GM21447 (cell line): Measurements from ENCODE around the gene CYTH3.
"Not testable (repeated sequence)": the region's sequence is repeated elsewhere in the genome, so short reads cannot be mapped to it uniquely, and the experiment has no call there.

Source experiments
- ATAC-seq: cut with Tn5 transposase; IDR thresholded peaks from one replicate; pipeline ENCODE4 v1.9.1; 2021; ENCODE audit not compliant: unreplicated experiment

The CYTH3 gene

GRCh38 chr7:6198689-6199595, 73.5 kb downstream of the CYTH3 start:
- no peak for ATAC-seq

GRCh38 chr7:6197801-6198551, 74.4 kb downstream of the CYTH3 start:
- ATAC-seq = no peak

GRCh38 chr7:6193709-6194108, 78.7 kb downstream of the CYTH3 start:
- ATAC-seq = no peak

- not testable (repeated sequence) for ATAC-seq
Measured at GRCh38 chr7:6190563-6190962, 81.9 kb downstream of the CYTH3 start.

- ATAC-seq = no peak
Measured at GRCh38 chr7:6188389-6188788, 84.0 kb downstream of the CYTH3 start.

DNA sequence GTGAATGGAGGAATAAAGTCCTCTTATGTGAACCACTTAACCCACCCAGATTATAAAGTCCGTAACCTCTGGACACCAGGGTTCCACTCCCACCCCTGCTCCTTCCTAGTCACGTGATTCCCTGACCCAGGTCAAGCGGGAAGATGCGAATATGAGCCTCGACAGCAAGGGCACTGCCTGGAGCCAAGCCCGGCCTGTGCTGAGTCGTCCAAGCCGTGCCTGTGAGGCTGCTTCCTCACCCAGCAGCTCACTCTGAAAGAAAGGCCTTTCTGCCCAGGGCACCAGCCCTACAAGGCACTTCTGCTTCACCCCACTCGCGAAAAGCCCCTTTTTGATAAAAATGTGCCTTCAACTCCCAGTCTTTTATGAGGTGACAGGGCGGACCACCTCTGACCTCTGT, 85.8 kb downstream of the CYTH3 start:
- no peak for ATAC-seq

GRCh38 chr7:6182993-6183392, 89.4 kb downstream of the CYTH3 start:
- no peak for ATAC-seq

DNA sequence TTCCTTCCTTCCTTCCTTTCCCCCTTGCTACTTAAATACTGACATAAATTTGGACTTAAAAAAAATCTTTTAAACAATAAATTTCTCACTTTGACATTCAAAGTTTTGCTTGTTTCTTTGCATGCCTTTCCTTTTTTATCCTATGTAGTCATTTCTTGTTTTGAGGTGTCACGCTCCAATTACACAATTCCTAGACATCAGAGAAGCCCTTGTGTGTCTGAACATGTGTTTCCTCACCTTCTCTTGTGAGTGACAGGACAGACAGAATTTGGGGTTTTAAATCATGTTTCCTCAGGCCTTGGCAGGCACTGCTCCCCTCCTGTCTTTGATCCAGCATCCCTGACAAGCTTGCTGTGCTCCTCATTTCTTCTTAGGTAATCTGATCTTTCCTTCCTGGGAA, 91.3 kb downstream of the CYTH3 start:
- no peak for ATAC-seq

- ATAC-seq = no peak
Measured at GRCh38 chr7:6180344-6180725, 92.1 kb downstream of the CYTH3 start.

DNA sequence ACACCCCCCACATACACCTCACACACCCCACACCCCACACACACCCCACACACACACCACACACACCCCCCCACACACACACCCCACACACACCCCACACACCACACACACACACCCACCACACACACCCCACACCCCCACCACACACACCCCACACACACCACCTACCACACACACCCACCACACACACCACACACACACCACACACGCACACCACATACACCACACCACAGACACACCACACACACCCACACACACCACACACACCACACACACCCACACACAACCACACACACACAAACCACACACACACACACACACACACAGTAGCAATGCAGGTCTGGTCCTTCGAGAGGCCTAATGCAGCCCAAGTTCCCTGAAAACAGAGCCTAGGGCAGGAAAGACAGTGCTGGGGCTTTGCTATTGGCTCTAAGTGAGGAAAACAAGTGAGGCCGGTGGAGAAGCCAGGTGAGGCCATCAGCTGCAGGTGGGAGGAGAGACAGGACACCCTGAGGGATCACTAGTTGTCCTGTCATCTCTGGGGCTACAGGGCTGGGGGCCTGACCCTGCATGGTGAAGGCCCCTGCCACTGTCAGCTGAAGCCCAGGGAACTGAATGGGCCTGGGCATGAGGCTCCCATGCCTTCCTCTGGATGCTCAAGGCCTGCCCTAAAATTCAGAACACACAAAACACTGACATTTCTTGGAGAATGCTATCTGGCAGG, 92.6 kb downstream of the CYTH3 start:
- no peak for ATAC-seq

DNA sequence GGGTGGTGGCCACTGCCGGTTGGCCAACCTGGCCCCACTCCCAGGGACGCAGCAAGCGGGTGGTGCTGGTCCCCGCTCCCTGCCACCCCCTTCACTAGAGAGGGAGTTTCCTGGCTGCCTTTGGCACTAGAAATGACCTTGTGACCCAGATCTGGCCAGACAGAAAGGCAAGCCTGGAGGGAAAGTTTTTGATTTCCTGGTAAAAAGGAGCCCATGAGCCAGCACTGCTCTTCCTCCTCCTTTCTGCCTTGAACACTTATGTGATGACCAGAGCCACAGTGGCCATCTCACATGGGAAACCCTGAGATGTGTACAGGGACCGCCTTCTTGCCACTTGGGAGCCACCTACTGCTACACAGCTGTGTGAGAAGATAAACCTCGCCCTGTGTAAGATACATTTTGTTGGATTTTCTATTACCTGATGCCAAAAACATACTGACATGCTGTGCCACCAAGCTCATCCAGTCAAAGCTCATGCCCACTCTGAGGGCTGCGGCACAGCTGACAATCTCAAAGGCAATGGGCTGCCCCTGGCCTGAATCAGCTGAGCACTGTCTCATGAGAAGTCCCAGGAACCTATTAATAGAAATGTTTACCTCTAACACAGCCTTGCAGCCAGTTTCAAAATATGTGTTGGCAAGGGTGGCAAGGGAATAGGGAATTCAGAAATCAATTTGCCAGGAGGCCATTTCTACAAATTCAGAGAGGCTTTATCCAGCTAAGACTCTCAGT, 94.0 kb downstream of the CYTH3 start:
- ATAC-seq = no peak

DNA sequence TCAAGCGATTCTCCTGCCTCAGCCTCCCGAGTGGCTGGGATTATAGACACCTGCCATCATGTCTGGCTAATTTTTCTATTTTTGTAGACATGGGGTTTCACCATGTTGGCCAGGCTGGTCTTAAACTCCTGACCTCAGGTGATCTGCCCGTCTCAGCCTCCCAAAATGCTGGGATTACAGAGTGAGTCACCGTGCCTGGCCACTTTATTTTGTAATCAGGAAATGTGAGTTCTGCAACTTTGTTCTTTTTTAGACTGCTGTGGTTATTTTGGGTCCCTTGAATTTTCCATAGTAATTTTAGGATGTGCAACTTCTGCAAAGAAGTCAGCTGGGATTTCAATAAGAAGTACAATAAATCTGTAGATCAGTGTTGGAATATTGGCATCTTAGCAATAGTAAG, 96.8 kb downstream of the CYTH3 start:
- no peak for ATAC-seq

DNA sequence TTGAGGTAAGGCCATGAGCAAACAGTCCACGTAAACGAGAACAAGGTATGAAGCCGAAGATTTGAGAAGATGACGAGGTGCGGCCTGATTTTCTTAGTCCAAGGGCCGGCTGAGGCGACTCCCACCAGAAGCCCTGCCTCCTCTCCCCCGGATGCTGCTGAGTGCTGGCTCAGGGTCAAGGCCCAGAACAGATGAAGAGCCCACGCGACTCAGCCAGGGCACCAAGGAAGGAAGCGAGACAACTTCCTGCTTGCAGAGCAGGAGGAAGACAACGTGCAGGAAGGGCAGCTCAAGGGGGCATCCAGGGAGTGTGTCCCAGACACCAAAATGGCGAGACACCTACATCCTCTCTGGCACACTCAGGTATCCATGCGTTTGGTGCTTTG, 99.5 kb downstream of the CYTH3 start:
- no peak for ATAC-seq

DNA sequence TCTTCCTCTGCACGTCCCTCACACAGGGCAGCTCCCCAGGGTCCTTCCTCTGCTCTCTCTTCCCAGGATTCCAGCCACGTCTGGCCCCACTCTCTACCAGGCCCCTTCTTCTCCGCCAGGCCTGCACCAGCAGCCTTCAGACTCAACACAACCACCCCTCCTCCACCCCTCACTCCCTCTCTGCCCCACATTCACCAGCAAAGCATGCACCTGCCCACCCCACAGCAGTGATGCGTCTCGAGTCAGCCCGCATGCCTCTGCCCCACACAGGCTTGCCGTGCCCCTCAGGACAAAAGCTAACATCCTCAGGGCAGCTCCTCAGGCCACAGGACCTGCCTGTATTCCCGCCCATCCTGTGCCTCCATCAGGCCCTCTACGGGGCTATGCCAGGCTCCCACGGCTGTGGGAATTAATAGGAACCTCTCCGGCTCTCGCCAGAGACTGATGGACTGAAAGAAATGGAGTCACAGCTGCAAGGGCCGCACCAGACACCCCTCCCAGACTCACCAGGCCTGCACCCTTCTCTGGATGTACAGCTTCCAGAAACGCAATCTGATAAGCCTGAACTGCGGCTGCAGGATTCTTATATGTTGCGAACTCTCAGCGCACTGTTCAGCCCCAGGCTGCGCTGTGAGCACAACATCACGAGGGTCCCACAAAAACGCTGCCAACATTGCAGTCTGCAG, 100.1 kb downstream of the CYTH3 start:
- no peak for ATAC-seq

GRCh38 chr7:6171532-6172223, 100.7 kb downstream of the CYTH3 start:
- ATAC-seq = no peak

DNA sequence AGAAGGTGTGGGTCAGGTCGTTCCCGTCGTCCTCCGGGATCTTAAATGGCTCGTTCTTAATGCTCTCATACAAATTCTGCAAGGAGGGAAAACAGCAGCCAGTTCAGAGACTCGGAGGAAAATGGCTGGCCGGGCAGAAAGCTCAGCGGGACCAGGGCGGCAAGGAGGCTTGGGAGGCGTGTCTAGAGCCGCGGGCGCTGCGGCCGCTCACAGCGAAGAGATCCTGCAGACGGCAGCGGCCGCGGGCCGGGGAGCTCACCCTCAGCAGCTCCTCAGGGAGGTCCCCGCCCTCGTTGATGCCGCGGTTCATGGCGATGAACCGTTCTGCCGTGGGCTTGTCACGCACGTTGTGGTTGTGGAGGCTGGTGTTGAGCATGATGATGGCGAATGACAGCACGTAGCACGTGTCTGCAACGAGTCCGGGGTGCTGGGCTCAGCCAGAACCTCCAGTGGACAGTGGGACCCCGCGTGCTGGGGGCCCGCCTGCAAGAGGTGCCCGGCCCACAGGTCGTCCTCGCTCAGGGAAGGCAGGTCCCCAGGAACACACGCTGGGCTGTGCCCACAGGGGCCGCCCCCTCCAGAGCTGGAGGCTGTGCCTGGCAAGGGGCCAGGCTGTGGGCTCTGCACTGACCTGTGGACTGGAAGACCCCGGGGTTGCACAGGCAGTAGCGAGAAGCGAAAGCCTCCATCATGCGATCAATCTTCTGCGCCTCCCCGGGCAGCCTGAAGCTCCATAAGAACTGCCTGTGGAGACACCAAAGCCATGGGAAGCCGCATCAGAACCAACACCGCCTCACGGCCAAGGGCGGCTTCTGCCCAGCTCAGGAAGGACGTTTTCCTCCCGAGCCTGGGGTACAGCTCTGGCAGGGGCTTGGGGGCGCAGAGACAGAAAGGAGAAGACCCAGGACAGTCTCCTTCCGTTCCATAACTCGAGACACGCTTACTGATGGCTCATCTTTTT, 101.6 kb downstream of the CYTH3 start:
- no peak for ATAC-seq

GRCh38 chr7:6169805-6170520, 102.5 kb downstream of the CYTH3 start:
- no peak for ATAC-seq

DNA sequence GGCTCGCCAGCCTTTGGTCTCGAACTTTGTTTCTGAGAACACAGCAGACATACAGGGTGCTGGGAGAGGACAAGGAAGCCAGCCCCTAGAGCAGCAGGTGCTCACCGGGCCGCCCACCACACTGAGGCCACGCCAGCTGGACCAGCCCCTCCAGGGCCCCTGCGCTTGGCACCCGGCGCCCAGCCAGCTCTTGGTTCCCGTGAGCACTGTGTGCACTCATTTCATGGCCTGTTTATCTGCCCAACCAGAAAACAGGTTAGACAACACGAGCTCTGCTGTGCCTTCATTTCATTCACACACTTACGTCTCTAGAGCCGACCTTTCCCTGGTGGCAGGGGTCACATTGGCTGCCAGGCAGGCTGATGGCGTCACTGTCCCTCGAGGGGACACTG, 104.0 kb downstream of the CYTH3 start:
- no peak for ATAC-seq
